ENCODE results near the gene SMIM43. TPM values are rescaled to one million over a fixed set of nuclear protein-coding genes. Genes with fewer than 3 reads are reported as not detected.

Gene SMIM43
- not detected in 2 replicates for total RNA-seq (2014; rRNA removed; shearing (Covaris generic))

DNA sequence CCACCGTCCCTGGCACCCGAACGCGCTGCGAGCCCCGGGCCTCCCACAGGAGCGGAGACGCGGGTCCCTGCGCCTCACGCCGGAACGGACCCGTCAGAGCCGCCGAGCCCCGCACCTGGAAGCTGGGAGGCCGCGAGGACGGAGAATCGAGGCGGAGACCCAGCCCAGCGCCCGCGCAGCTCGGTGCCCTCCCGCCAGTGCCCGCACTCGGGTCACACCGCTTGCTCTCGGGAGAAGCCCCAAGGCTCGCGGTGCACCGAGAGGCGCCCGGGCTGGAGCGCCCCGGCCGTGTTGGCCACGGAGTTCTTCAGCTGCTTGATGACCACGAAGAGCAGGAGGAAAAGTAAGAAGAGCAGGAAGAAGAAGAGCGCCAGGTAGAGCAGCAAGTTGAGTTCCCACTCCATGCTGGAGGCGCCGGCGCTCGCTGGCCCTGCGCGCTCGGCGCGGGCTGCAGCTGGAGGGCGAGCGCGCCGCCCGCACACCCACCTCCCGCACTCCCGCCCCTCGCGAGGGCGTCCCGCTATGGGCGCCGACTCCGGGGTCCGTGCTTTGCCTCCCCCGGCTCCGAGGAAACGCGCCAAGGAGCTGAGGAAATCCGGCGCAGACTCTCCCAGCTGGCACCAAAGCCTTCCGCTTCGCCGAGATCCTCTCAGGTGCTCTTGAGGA lies at the start of gene SMIM43:
SMIM43 (minus strand) TSS at position 463 of the 666 bp plus-strand sequence; CDS start at position 404, 59 bp downstream.
- DNase-seq (ENCODE audit: low spot score): no peak

DNA sequence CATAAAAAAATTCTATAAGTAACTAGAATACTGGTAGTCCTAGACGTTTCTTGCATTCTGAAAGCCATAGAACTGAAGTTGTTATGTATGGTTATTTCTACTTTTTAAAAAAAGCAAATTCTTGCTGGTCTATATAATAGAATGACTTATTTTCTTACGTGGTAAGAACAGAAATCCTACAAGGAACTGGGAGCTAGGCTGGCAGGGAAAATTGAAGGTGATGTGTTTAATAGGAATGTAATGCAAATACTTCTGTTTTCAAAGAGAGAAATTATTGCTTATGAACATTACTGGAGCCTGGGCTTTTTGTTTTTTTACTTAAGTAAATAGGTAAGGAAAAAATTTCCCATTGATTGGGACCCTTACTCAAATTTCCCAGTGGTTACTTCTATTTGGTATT lies 49.8 kb upstream of the SMIM43 start:
- no peak for DNase-seq (ENCODE audit: low spot score)

DNA sequence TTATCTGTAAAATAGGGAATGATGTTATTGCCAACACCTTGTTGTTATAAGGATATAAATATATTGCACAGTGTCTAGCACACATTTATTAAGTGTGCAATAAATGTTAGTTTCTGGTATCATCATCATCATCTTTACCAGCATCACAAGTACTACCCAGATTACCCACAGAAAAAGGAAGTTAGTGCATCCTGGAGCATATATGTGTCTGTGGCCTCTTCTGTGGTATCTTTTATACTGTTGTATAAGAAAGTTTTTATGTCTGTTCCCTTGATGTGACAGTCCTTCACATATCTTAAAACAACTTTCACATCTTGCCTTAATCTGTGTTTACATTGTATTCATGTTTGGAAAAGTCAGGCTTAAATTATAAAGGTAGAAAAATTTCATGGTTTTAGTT lies 46.2 kb upstream of the SMIM43 start:
- DNase-seq (ENCODE audit: low spot score): no peak

DNA sequence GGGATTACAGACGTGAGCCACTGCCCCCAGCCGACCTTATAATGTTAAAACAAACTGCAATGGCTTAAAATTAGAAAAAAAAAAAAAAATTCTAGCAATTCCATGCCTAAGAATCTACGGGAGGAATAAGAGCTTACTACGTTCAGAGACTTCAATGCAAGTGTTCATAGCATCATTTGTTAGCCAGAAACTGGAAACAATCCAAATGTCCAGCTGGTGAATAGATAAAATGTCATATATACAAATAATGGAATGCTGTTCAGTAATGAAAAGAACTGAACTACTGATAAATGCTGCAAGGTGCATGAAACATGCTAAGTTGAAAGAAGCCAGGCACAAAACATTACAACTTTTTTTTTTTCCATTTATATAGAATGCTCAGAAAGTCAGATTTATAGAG lies 41.4 kb upstream of the SMIM43 start:
- no peak for DNase-seq (ENCODE audit: low spot score)

DNA sequence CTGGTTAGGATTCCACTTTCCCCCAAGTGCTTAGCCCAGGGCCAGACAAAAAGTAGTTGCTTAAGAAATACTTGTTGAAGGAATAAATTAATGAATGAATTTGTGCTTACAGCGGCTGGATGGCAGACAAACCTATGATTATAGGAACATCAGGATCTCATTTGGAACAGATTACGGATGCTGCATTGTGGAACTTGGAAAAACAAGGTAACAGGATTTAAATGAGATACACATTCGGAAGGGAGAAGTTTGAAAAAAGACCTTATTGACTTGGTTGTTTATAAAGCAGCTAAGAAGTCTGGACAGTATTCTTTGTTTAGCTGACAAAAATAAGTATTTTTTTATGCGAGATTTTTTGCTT lies 36.7 kb upstream of the SMIM43 start:
- no peak for DNase-seq (ENCODE audit: low spot score)

DNA sequence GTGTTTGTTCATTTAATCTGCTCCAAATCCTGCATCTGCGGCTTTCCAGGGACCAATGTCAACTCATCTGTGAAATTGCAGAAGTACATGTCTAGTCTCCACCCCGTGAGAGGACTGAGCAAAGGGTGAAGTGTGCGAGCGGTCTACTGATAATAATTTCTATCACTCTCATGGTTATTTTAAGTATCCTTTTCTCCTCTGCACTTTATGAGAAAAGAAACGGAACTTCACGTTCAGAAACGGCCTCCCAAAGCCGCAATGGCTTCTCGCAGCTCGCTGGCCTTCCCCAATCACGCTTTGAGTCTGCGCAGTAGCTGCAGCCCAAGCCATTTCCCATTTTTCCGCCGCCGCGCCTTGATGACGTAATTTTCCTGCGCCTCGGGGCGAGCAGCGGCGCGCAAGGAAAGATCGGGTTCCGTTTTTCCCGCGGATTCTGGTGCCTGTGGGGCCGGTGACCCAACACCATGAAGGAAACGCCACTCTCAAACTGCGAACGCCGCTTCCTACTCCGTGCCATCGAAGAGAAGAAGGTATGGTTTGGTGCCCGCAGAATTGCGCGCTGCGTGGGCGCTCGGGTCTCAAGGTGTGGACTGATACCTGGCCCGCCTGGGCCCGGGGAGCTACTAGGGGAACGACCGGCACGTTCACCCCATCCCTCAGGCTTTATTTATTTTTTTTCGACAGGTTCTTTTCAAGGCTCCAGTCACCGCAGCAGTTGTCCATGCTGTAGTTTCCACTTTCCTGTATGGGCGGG lies 36.2 kb upstream of the SMIM43 start, which contains the start of gene EXOSC9:
EXOSC9 (plus strand) TSS at position 363 of the 754 bp plus-strand sequence; CDS start at position 465, 102 bp downstream.
- DNase-seq (ENCODE audit: low spot score): peak; percentile 82

DNA sequence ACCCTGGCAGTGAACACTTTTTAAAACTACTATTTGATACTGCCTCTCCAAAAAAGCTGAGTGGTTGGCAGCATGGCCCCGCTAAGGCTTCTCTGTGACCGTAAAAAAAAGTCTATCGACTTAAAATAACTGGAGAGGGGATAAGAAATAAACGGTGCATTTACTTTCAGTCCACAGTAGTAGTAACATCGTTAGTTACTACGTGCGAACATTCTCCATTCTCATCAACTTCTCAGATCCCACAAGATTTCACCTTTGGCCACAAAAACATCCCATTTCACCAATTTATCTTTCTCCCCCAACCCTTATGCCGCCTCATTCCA lies 35.6 kb upstream of the SMIM43 start:
- DNase-seq (ENCODE audit: low spot score): no peak

DNA sequence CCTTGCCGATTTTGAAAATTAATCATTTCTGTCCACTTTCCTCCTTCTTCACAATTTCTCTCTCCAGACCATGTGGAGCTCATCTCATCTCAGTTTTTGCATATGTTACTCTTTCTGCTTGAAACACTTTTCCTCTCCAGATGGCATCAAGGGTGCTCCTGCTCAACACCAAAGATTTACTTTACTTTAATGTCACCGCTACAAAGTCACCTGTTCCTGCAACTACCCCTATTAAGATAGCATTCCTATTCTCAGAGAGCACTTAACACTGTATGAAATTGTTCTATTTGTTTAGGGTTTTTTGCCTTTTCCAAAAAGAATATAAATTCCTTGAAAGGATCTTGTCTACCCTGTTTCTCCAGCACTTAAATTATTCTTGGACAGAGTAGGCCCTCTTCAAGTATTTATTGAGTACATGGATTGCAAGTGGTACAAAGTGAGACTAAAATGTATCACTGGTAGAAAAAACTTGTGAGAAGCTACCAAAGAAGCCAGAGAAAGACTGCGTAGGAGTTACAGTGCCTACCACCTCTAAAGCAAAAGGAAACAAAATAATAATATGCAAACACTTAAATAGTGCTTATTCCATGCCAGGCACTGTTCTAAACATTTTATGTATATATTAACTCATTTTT lies 35.0 kb upstream of the SMIM43 start:
- DNase-seq (ENCODE audit: low spot score): no peak

DNA sequence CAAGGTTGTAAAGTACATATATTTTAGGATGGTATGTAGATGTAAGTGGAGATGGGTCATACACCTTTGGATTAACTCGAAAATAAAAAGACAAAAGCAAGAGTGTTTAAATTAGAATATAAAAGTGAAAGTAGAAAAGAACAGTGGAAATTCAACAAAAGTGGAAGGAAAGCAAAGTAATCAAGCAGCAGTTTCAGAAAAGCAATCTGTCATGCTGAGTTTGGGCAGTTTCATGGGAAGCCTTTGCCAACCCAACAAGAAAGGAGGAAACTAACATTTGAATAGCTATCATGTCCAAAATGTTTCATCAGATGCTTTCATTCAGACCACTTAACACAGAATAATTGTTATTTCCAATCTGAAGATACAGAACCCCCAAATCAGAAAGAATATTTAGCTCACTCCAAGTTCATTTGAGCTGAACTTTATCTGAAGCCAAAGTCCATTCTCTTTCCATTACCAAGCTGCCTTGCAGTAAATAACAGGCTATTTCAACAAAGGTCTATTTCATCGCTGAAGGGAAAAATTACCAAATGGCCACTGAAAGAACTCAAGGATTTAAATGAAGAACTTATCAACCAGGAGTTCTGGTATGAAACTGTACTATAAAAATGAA lies 34.4 kb upstream of the SMIM43 start:
- no peak for DNase-seq (ENCODE audit: low spot score)

DNA sequence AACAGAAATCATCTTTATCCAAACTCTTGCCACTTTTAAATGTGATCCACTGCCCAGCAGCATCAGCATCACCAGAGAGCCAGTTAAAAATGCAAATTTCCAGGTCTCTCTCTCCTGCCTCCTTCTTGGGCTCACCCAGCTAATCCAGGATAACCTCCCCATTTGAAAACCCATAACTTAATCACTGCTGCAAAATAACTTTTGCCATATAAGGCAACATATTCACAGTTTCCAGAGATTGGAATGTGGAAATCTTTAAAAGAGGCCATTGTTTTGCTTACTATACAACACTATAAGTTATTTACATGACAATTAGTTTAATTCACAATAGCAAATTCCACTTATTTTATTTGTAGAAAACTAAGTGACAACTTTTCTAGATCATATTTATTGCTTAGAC lies 31.3 kb upstream of the SMIM43 start:
- DNase-seq (ENCODE audit: low spot score): no peak

DNA sequence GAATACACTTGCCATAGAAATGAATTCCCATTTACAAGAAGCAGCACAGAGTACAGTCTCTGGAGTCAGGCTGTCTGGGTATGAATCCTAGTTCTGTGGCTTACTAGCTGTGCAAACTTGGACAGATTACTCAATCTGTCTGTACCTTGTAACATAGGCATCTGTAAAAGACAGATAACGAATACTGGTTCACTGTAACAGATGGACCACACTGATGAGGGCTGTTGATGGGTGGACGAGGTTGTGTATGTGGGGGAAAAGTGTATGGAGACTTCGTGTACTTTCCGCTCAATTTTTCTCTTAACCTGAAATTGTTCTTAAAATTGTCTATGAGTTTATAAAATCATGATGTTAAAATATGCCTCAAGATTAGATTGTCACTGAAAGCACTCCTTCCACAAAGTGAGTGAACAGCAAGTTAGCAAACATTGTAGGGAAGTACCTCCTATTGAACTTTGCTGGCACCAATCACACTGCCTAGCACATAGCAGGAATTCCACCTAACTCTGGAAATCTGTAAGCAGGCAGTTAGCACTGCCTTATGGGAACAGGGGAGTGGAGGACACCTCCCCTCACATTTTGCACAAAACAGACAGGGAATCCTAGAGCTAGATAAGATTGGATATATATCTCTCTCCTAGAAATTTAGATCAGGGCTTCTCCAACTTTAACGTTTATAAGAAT lies 29.7 kb upstream of the SMIM43 start:
- no peak for DNase-seq (ENCODE audit: low spot score)

DNA sequence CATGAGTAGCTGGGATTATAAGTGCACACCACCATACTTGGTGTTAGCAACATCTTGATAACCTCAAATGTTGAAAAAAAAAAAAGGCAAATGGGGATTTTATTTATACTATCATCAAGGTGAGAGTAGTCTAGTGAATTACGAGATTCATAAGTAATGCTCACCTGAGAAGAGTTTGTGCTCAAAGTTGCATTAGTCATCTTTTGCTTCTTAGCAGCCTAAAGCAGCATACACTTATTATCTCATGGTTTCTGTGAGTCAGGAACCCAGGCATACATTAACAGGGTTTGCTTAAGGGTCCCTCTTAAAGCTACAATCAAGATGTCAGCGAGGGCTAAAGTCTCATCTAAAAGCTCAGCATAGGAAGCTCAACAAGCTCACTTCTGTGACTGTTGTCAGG lies 28.0 kb upstream of the SMIM43 start:
- DNase-seq (ENCODE audit: low spot score): no peak

DNA sequence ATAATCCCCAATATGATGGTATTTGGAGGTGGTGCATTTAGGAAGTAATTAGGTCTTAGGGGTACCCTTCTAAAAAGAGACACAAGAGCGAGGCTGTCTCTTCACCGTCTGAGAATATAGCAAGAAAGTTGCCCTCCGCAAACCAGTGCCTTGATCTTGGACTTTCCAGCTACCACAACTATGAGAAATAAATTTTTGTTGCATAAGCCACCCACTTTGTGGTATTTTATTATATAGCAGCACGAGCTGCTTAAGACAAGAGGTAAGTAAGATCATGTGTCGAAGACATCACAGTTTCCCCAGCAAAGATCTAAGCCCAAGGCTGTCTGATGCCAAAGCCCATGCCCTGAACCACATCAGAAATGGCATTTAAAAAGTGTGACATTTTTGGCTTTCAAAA lies 26.5 kb upstream of the SMIM43 start:
- peak; percentile 61 for DNase-seq (ENCODE audit: low spot score)

DNA sequence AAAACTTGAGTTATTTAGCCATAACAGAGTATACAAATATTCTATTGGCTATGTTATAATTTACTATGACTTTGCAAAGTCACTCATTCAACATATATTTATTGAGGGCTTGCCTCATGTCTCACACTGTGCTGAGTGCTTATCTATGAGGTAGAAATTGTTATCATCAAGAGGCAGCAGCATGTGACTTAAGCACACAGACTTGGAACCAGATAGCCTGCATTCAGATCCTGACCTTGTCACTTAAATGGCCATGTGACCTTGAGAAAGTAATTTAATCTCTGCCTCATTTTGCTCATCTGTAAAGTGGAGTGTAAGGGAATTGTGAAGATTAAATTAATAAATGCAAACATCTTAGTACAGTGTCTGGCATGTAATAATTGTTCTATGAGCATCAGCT lies 26.0 kb upstream of the SMIM43 start:
- peak; percentile 29 for DNase-seq (ENCODE audit: low spot score)

DNA sequence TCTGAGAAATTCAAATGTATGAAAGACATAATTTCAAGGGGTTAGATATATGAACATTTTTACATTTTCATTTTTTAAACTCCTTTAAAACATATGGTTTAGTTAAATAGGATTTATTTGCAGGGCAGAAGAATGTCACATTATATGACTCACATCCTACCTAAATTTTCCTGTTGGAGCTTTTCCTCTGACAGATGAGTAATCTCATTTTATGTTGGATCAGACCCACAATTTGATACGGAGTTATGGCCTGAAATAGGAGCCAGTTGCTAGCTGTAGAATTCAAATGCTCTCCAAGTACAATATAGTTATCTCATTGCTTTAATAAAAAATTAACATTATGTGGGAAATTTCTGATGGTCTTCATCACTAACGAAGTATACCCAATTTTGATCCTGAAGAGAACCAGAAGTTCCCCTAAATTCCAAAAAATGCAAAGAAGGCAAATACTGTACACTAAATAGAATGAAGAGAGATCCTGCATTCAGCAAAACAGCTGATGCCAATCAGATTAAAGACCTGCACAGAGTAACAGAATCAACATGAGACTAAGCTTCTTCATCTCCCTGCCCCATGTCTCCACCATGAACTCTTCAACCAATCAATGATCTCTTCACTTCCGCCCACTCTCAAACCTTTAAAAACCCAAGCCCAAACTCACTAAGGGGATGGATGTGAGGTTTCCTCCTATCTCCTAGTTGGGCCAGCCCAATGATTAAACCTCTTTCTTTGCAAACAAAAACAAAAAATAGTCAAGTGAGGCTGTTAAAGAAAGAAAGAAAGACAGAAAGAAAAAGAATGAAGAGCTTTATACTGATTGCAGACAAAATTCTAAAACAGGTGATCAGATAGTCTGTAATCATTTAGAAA lies 25.2 kb upstream of the SMIM43 start:
- DNase-seq (ENCODE audit: low spot score): peak; percentile 84

DNA sequence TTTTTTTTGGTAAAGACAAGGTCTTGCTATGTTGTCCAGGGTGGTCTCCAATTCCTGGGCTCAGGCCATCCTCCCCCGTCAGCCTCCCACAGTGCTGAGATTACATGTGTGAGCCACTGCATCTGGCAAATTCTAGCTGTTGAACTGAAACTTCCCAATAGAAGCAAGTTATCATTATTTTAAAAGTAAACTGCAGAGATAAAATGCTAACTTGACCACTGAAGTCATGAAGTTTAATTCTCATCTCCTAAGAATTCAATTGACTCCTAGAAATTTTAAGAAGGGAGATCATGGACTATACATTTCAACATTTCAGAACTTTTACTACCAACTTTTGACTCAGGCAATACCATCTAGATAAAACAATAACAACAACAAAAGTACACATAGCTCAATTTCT lies 24.5 kb upstream of the SMIM43 start:
- no peak for DNase-seq (ENCODE audit: low spot score)

DNA sequence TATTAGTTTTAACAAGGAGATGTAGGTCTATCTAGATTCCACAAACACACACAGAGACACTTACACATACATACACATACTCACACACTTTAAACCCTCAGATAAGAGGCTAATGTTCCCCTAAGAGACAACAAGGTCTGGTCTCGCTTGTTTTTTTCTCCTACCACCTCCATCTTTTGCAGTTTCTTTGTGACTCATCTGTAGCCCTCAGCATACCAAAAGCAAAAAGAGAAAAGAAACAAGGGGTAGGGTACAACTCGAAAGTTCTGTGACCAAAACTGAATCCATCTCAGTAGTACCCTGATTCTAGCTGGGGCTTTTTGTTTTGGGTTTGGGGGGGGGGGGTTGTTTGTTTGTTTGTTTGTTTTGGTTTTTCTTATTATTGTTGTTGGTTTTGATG lies 23.9 kb upstream of the SMIM43 start:
- DNase-seq (ENCODE audit: low spot score): no peak

DNA sequence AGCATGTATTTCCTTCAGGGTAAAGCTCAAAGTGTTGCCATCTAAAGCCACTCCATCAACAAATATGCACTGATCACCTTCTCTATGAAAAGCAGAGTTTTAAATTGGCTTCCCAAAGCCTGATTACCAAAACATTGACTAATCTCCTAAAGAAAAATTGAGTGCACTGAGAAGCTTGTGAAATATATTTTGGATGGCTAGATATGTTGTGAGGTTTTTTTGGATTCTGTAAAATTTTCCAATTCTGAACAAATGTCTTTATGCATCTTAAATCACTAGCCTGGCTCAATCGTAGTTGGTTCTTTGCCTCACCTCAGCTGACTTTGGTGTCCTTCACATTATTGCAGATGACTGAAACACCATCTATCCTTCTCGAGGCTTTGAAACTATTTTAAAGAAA lies 21.3 kb upstream of the SMIM43 start:
- no peak for DNase-seq (ENCODE audit: low spot score)

DNA sequence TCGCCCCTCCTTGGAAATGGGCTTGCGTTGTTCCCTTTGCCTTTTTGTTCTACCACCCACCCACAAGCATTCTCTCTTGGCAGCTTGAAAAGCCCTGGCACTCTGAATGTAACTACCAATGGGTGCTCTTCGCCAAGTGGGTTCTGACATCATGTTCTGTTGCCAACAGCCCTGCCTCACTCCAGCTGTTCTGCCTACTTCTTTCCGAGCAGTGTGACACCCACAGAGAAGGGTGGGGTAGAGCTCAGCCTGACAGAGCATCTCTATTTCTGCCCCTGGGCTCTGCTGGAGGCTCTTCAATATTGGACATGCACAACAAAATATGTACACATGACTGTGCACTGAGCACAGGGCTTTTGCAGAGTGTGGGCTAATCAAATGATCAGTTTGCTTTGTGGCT lies 20.5 kb upstream of the SMIM43 start:
- DNase-seq (ENCODE audit: low spot score): peak; percentile 39

DNA sequence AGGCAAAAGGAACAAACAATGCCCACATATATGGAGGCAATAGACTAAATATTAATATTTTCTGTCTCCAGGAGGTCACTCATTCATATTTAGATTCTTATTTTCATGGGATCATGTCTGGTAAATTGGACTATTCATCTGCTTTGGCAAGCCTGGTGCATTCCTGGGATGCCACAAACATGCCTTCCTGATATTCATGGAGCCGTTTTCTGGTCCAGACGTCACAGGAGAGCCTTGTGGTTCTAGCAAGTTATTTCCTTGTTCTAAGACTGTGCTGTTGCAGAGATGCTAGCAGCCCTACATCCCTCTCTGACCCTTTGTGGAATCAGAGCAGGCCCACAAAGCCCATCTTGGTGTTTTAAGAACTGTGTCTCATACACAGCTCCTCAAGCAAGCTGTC lies 20.0 kb upstream of the SMIM43 start:
- DNase-seq (ENCODE audit: low spot score): peak; percentile 89

DNA sequence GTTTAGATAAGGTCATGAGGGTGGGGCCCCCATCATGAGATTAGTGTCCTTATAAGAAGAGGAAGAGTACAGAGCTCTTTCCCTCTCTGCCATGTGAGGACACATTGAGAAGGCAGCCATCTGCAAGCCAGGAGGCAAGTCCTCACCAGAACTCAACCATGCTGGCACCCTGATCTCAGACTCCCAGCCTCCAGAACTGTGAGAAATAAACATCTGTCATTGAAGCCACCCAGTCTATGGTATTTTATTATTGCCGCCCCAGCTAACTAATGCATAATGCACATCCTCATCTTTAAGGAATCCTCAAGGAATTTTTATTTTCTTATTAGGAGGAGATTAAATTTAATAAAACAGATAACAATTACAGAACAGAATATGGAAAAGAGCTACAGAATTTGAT lies 19.4 kb upstream of the SMIM43 start:
- no peak for DNase-seq (ENCODE audit: low spot score)
